ENCODE data around the gene MAG.

Gene MAG

GRCh38 chr19:35328851-35329285 is 36.9 kb downstream of the MAG start, which contains the start of gene CD22:
Gene CD22, plus strand, starts transcription at chr19:35329187. Its CDS starts 2,854 bp downstream, at chr19:35332041.
- no peaks in the 10 kb centered on the region for H3K9me3 ChIP-seq (ENCODE audit: control insufficient read depth, insufficient read depth, low read depth, low read length)
- ChIA-PET POLR2A (no interaction called here), CTCF (interaction anchor here (2.9 kb wide), 1 partner anchor 166 kb away, joined by 16 read pairs; no protein-coding TSS in a partner anchor)
- H3K4me3 ChIP-seq (ENCODE audit: low read depth, low read length): no peak within 1 kb of the TSS
- H3K36me3 ChIP-seq (ENCODE audit: control insufficient read depth in 2 of 2, insufficient read depth in 1 of 2, low read length in 2 of 2): no peaks in the 10 kb centered on the region
- TF ChIP-seq ZNF701 (tag by site-specific recombination; IDR thresholded peaks at IDR 0.05) (no peak), SP7 (tag by site-specific recombination; IDR thresholded peaks at IDR 0.05) (no peak), ZNF239 (tag by site-specific recombination; IDR thresholded peaks at IDR 0.05) (no peak), ZNF121 (tag by site-specific recombination; IDR thresholded peaks at IDR 0.05) (no peak), TCF7L2 (IDR thresholded peaks at IDR 0.05; ENCODE audit: borderline replicate concordance, low read depth, low read length) (no peak)
- no peak within 1 kb of the TSS for H3K27ac ChIP-seq (ENCODE audit: extremely low read depth, low read depth, low read length)
- H3K4me1 ChIP-seq (ENCODE audit: control insufficient read depth, insufficient read depth, low read length): no peaks in the 10 kb centered on the region

- no peaks in the 10 kb centered on the region for H3K9me3 ChIP-seq (ENCODE audit: control insufficient read depth, insufficient read depth, low read depth, low read length)
- CTCF ChIA-PET: interaction anchor here (0.5 to 2.9 kb wide), 2 partner anchors 24 to 165 kb away, joined by 3 to 16 read pairs; no protein-coding TSS in a partner anchor
- no peak overlapping the region for H3K4me3 ChIP-seq (ENCODE audit: low read depth, low read length)
- no peak overlapping the region for H3K27ac ChIP-seq (ENCODE audit: extremely low read depth, low read depth, low read length)
- no peaks in the 10 kb centered on the region for H3K36me3 ChIP-seq (ENCODE audit: control insufficient read depth in 2 of 2, insufficient read depth in 1 of 2, low read length in 2 of 2)
- no peaks in the 10 kb centered on the region for H3K4me1 ChIP-seq (ENCODE audit: control insufficient read depth, insufficient read depth, low read length)
- TF ChIP-seq ZNF621 (tag by site-specific recombination; IDR thresholded peaks at IDR 0.05) (no peak), ZNF76 (tag by site-specific recombination; IDR thresholded peaks at IDR 0.05; ENCODE audit: borderline replicate concordance, low read depth) (no peak)
- POLR2A ChIA-PET: no interaction called here
These were observed 37.4 kb downstream of the MAG start for GRCh38 chr19:35329323-35329722.

- TF ChIP-seq KLF17 (tag by site-specific recombination; IDR thresholded peaks at IDR 0.05) (no peak), ZNF280D (tag by site-specific recombination; IDR thresholded peaks at IDR 0.05) (no peak), ZNF311 (tag by site-specific recombination; IDR thresholded peaks at IDR 0.05; ENCODE audit: borderline replicate concordance) (no peak), ZNF785 (tag by site-specific recombination; IDR thresholded peaks at IDR 0.05) (no peak), HOXA7 (CRISPR knock-in tag; IDR thresholded peaks at IDR 0.05; ENCODE audit: borderline replicate concordance) (no peak), ZNF398 (tag by site-specific recombination; IDR thresholded peaks at IDR 0.05) (no peak), ZNF768 (tag by site-specific recombination; IDR thresholded peaks at IDR 0.05) (no peak), MEIS1 (CRISPR knock-in tag; IDR thresholded peaks at IDR 0.05; ENCODE audit: borderline replicate concordance) (no peak), ZIC2 (tag by site-specific recombination; IDR thresholded peaks at IDR 0.05) (no peak), ZBTB20 (tag by site-specific recombination; IDR thresholded peaks at IDR 0.05) (no peak), ZBTB8A (tag by site-specific recombination; IDR thresholded peaks at IDR 0.05) (no peak), ZNF544 (tag by site-specific recombination; IDR thresholded peaks at IDR 0.05) (no peak), ZNF521 (tag by site-specific recombination; IDR thresholded peaks at IDR 0.05) (no peak), ZNF777 (tag by site-specific recombination; IDR thresholded peaks at IDR 0.05; ENCODE audit: borderline replicate concordance) (no peak), ZSCAN4 (tag by site-specific recombination; IDR thresholded peaks at IDR 0.05) (no peak)
- ChIA-PET POLR2A (no interaction called here), CTCF (interaction anchor here (0.9 to 6.8 kb wide), 3 partner anchors 23 to 286 kb away, joined by 3 to 40 read pairs (median 5); no protein-coding TSS in a partner anchor)
- Histone ChIP-seq H3K4me3 (ENCODE audit: low read depth, low read length) (no peak overlapping the region), H3K36me3 (ENCODE audit: control insufficient read depth in 2 of 2, insufficient read depth in 1 of 2, low read length in 2 of 2) (no peaks in the 10 kb centered on the region), H3K27ac (ENCODE audit: extremely low read depth, low read depth, low read length) (no peak overlapping the region), H3K4me1 (ENCODE audit: control insufficient read depth, insufficient read depth, low read length) (no peaks in the 10 kb centered on the region), H3K9me3 (ENCODE audit: control insufficient read depth, insufficient read depth, low read depth, low read length) (no peaks in the 10 kb centered on the region)
These were observed 38.5 kb downstream of the MAG start for GRCh38 chr19:35330475-35330874.
